Measurements from ENCODE around the gene ENTPD2. TPM values are rescaled to one million over a fixed set of nuclear protein-coding genes. Genes with fewer than 3 reads are reported as not detected.

ENTPD2 gene
- total and polyA plus RNA-seq, 2 donors (not counting 1 experiment from before 2014, with no cell fraction given), result under 0.01 TPM; not detected in 1

GRCh38 chr9:137044037-137044436 is 9.8 kb downstream of the ENTPD2 start:
- Histone ChIP-seq H3K4me1 (ENCODE audit: control insufficient read depth, extremely low read depth, insufficient read depth, low read length) (peaks cover 6% of the 10 kb centered on the region), H3K9me3 (ENCODE audit: control insufficient read depth, insufficient read depth, low read depth, low read length) (no peaks in the 10 kb centered on the region), H3K27me3 (ENCODE audit: control insufficient read depth, insufficient read depth, low read length) (no peaks in the 10 kb centered on the region), H3K4me2 (ENCODE audit: extremely low read depth, insufficient read depth, low read length) (peak overlapping the region; percentile 97), H2AFZ (ENCODE audit: low read length) (no peak overlapping the region), H4K20me1 (ENCODE audit: control insufficient read depth, extremely low read depth, insufficient read depth, low read length) (no peaks in the 10 kb centered on the region), H3K9ac (ENCODE audit: insufficient read depth, low read length) (no peak overlapping the region), H3K27ac (ENCODE audit: insufficient read depth, low read length) (no peak overlapping the region), H3K79me2 (ENCODE audit: control insufficient read depth, insufficient read depth, low read length) (peaks cover 18% of the 10 kb centered on the region), H3K4me3 (replicated peaks in 1 of 4; ENCODE audit: control extremely low read depth in 1 of 4, insufficient read depth in 1 of 4, low read depth in 3 of 4, low read length in 4 of 4) (peak overlapping the region in 1 of 4 experiments; percentile 72), H3K36me3 (ENCODE audit: control insufficient read depth, insufficient read depth, low read length) (peaks cover 9% of the 10 kb centered on the region)
- DNase-seq (ENCODE audit: low read depth in 2 of 2), result no peak
- TF ChIP-seq EZH2 (IDR thresholded peaks at IDR 0.05; ENCODE audit: low read length, missing control alignments) (no peak), CTCF (conservative IDR thresholded peaks at IDR 0.05 in 1 of 2, IDR thresholded peaks at IDR 0.05 in 1 of 2; ENCODE audit: low read depth in 1 of 2, low read length in 2 of 2) (no peak)

GRCh38 chr9:137042751-137043727 is 10.8 kb downstream of the ENTPD2 start:
- Histone ChIP-seq H3K9ac (ENCODE audit: insufficient read depth, low read length) (no peak overlapping the region), H3K36me3 (ENCODE audit: control insufficient read depth, insufficient read depth, low read length) (peaks cover 11% of the 10 kb centered on the region), H3K9me3 (ENCODE audit: control insufficient read depth, insufficient read depth, low read depth, low read length) (no peaks in the 10 kb centered on the region), H4K20me1 (ENCODE audit: control insufficient read depth, extremely low read depth, insufficient read depth, low read length) (no peaks in the 10 kb centered on the region), H2AFZ (ENCODE audit: low read length) (no peak overlapping the region), H3K27ac (ENCODE audit: insufficient read depth, low read length) (no peak overlapping the region), H3K27me3 (ENCODE audit: control insufficient read depth, insufficient read depth, low read length) (no peaks in the 10 kb centered on the region), H3K4me1 (ENCODE audit: control insufficient read depth, extremely low read depth, insufficient read depth, low read length) (peaks cover 6% of the 10 kb centered on the region), H3K4me2 (ENCODE audit: extremely low read depth, insufficient read depth, low read length) (no peak overlapping the region), H3K79me2 (ENCODE audit: control insufficient read depth, insufficient read depth, low read length) (peaks cover 18% of the 10 kb centered on the region), H3K4me3 (replicated peaks in 1 of 4; ENCODE audit: control extremely low read depth in 1 of 4, insufficient read depth in 1 of 4, low read depth in 3 of 4, low read length in 4 of 4) (no peak overlapping the region)
- TF ChIP-seq EZH2 (IDR thresholded peaks at IDR 0.05; ENCODE audit: low read length, missing control alignments), result no peak
- TF ChIP-seq CTCF (conservative IDR thresholded peaks at IDR 0.05 in 1 of 2, IDR thresholded peaks at IDR 0.05 in 1 of 2; ENCODE audit: low read depth in 1 of 2, low read length in 2 of 2), result no peak
- DNase-seq (ENCODE audit: low read depth in 2 of 2), result no peak

GRCh38 chr9:137041124-137041523 is 12.7 kb downstream of the ENTPD2 start:
- H3K9me3 ChIP-seq (ENCODE audit: control insufficient read depth, insufficient read depth, low read depth, low read length), result no peaks in the 10 kb centered on the region
- peaks cover 3% of the 10 kb centered on the region for H3K4me1 ChIP-seq (ENCODE audit: control insufficient read depth, extremely low read depth, insufficient read depth, low read length)
- H3K36me3 ChIP-seq (ENCODE audit: control insufficient read depth, insufficient read depth, low read length), result peaks cover 11% of the 10 kb centered on the region
- no peak overlapping the region for H2AFZ ChIP-seq (ENCODE audit: low read length)
- TF ChIP-seq EZH2 (IDR thresholded peaks at IDR 0.05; ENCODE audit: low read length, missing control alignments) (no peak), CTCF (conservative IDR thresholded peaks at IDR 0.05 in 1 of 2, IDR thresholded peaks at IDR 0.05 in 1 of 2; ENCODE audit: low read depth in 1 of 2, low read length in 2 of 2) (no peak)
- no peak for DNase-seq (ENCODE audit: low read depth in 2 of 2)
- no peak overlapping the region for H3K4me2 ChIP-seq (ENCODE audit: extremely low read depth, insufficient read depth, low read length)
- no peak overlapping the region for H3K9ac ChIP-seq (ENCODE audit: insufficient read depth, low read length)
- H3K27me3 ChIP-seq (ENCODE audit: control insufficient read depth, insufficient read depth, low read length), result no peaks in the 10 kb centered on the region
- no peaks in the 10 kb centered on the region for H4K20me1 ChIP-seq (ENCODE audit: control insufficient read depth, extremely low read depth, insufficient read depth, low read length)
- no peak overlapping the region for H3K27ac ChIP-seq (ENCODE audit: insufficient read depth, low read length)
- no peak overlapping the region for H3K4me3 ChIP-seq (replicated peaks in 1 of 4; ENCODE audit: control extremely low read depth in 1 of 4, insufficient read depth in 1 of 4, low read depth in 3 of 4, low read length in 4 of 4)
- H3K79me2 ChIP-seq (ENCODE audit: control insufficient read depth, insufficient read depth, low read length), result peaks cover 18% of the 10 kb centered on the region

All from fibroblast of lung (primary cell).